Kasumi-1 (cell line): ENCODE measurements around the gene XPO5.
A peak's percentile ranks its signal among the peaks of the same experiment; 100 is the strongest.
"Not testable (repeated sequence)": the region's sequence is repeated elsewhere in the genome, so short reads cannot be mapped to it uniquely, and the experiment has no call there.

Experiments used
- DNase-seq, 2 experiments: peaks; one replicate each; lab custom pipeline; 2025; lab: John Stamatoyannopoulos, UW

Gene XPO5

GRCh38 chr6:43584892-43585570 lies 9.2 kb upstream of the XPO5 start:
- DNase-seq: no peak

DNA sequence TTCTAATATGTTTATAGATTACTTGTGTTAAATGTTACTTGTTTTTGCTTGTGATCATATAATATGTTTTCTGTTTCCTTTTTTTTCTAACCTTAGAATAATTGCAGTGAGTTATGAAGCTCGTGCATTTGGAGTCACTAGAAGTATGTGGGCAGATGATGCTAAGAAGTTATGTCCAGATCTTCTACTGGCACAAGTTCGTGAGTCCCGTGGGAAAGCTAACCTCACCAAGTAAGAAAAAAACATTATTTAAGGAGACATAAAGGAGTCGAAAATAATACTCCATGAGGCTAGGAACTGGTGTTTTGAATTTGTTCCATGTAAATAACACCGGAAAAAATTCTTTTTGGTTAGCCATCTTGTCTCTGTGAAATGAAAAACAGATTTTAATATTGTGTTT lies 7.1 kb upstream of the XPO5 start:
- no peak for DNase-seq

- DNase-seq: no peak
Measured at GRCh38 chr6:43579171-43579570, 3.3 kb upstream of the XPO5 start.

DNA sequence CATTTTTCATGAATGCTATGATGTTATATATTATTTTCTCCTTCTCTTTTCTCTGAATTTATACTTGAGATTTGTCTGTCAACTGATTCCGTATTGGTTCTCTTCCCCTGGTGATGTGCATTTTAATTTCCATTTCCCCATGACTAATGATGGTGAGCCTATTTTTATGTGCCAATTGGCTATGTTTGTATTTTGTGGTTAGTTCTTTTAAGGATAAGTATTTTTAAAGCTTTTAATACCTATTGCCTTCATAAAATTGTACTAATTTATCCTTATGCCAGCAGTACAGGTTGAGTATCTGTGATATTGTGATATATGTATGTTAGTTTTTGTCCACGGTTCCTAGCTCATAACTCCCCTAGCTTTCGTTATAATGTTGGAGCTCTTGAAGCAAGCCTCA lies 2.9 kb upstream of the XPO5 start:
- no peak for DNase-seq

DNA sequence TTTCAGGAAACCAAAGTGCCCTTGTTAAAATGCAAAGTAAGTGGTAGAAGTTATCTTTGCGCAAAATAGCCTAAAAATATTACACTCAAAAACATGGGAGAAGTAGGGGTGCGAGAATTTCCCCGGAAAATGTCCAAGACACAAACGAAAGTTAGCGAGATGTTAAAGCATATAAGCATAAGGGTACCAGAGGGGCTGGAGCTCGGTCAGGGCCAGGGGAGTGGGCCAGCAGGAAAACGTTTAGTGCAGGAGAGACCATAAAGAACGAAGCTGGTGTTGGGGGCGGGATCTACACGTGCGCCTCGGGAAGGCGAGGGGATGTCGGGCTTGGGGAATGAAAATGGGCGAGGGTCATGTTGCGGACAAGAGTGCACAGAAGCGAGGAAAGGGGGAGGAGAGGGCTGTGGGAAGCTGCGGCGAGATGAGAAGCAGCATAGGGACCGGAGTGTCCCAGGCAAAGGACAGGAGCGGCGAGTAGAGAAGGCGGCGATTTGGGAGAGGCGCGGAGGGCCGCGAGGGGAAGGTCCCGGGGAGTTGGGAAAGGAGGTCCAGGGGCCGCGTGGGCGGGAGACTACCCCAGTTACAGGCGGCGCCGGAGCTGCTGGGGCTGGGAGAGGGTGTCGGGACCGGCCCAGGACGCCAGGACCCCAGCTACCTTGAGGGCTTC lies 600 bp downstream of the XPO5 start:
- DNase-seq: peak; percentile 38 to 43

GRCh38 chr6:43572015-43572414 lies 3.8 kb downstream of the XPO5 start:
- DNase-seq: no peak

DNA sequence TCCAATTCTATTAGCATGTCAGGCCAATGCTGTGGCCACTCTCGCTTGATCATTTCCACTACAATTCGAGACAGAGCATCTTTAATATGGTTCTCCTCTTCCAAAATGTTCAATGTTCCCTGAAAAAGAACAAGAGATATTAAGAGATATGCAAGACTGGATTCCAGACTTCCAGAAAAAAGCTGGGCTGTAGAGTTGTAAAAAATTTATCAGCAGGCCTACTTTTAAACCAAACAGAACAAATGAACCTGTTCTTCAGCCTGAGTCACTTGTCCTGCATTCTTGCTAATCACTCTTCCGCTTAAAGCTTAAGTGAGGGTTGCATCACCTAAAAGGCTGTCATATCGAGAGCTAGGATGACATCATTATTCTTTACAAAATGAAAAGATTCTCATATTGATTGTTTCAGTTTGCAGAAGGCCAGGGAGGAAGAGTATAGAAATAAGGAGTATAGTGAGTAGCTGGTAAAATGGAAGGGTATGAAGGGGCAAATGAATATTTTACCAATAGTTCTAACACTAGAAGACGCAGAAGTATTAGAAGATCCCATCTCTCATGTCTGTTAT lies 4.9 kb downstream of the XPO5 start:
- no peak for DNase-seq

DNA sequence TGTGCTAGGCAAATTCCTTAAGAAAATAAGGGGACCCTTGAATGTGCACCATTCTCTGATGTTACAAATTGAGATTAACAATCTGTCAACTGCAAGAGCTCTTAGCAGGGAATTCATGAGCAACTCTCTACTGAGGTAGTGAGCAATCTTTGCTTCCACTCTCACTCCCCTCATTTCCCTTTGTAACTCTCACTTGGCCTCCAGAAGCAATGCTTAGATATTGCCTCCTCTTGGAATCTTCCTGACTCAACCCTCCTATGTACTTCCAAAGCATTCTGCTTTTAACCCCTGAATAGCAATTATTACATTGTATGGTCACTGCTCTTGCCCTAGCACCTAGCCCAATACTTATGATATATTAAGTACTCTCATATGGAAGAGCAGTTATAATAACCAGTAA lies 16.5 kb downstream of the XPO5 start:
- DNase-seq: no peak

- DNase-seq: not testable (repeated sequence)
Measured at GRCh38 chr6:43557620-43558019, 18.2 kb downstream of the XPO5 start.

DNA sequence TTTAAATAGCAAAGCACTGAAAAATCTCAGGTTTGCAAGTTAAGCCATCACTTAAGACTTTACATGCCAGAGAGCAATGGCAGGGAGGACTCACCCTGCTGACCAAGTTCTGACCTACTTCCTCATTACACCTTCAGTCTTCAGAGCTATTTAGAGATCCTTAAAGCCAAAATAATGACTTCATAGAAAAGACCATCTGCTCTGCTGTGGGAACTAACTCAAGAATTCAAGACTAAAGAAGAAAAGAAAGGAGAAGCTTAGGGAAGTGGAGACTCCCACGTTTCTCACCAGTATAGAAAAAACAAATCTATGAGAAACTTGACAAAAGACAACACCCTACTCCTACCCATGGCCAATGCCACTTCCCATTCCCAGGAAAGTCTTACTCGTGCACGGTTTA lies 28.6 kb downstream of the XPO5 start:
- DNase-seq: no peak

DNA sequence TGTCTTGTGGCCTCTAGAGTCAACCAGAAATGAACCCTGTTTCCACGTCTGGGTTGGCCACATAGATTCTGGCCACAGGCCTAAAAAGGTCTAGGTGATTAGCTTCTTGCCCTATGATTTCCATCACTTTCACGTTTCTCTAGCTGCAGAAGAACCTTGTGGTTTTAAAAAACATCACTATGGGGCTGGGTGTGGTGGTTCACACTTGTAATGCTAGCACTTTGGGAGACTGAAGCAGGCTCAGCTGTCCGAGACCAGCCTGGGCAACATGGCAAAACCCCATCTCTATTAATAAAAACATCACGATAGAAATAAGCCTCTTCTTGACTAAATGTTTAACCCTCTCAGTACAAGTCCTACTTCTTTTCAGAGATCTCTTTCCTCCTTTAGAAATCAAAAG lies 31.4 kb downstream of the XPO5 start:
- DNase-seq: no peak

GRCh38 chr6:43541774-43542471 lies 33.9 kb downstream of the XPO5 start:
- DNase-seq: no peak

- DNase-seq: no peak
Measured at GRCh38 chr6:43540507-43540906, 35.3 kb downstream of the XPO5 start.

- not testable (repeated sequence) for DNase-seq
Measured at GRCh38 chr6:43539409-43539808, 36.4 kb downstream of the XPO5 start.

DNA sequence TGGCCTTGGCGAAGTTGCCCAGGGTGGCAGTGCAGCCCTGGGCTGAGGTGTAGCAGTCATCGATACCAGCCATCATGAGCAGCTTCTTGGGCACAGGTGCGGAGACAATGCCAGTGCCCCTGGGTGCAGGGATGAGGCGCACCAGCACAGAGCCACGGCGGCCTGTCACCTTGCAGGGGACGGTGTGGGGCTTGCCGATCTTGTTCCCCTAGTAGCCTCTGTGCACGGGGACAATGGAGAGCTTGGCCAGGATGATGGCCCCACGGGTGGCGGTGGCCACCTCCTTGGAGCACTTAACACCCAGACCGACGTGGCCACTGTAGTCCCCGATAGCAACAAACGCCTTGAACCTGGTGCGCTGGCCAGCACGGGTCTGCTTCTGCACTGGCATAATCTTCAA lies 36.9 kb downstream of the XPO5 start:
- not testable (repeated sequence) for DNase-seq

- DNase-seq: no peak
Measured at GRCh38 chr6:43532201-43532600, 43.6 kb downstream of the XPO5 start.

- DNase-seq: no peak
Measured at GRCh38 chr6:43524483-43524961, 51.3 kb downstream of the XPO5 start.

DNA sequence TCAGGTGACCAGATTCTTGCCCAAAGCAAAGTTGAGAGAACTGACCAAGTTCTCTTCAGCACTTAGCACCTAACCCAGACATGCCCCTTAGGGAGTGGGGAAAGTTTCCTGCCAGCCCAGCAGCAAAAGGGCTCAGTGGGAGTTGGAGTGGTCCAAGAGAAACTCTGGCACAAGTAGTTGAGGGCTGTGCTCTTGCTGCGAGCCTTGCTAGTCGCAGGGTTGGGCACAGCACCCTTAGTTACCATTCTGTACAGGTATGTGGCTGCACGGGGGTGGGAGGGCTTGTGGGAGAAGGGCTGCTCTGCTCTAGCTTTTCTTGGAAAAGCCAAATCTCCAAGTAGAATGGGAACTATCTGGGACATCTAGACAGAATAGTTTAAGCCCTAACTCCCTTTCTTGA lies 52.6 kb downstream of the XPO5 start:
- DNase-seq: no peak

GRCh38 chr6:43522547-43523261 lies 53.1 kb downstream of the XPO5 start:
- DNase-seq: no peak

DNA sequence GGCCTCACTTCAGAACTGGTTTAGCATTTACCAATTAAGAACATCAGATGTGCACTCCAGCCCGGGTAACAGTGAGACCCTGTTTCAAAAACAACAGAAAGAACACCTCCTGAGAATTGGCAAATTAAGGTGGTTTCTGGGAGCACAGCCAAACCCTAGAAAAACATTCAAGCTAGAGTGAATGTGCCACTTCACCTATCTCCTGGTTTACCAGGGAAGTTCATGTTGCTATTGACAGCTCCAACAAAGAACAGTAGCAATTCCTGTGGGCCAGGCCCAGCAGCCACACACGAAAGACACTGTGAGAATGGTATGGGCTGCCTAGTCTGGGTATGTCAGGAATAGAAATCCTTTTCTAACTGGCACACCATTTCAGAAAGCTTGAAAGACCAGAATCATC lies 54.0 kb downstream of the XPO5 start:
- DNase-seq: no peak

GRCh38 chr6:43520097-43520496 lies 55.7 kb downstream of the XPO5 start:
- DNase-seq: no peak
